Keratinocyte (primary cell): Measurements from ENCODE around the gene CFAP43. TPM values are rescaled to one million over a fixed set of nuclear protein-coding genes. Genes with fewer than 3 reads are reported as not detected.

Experiments used
- DNase-seq: peaks from one replicate; pipeline ENCODE4 v3.0.0-alpha.2; 2011; ENCODE audit warnings: low read depth, missing footprints, low spot score
- FAIRE-seq: peaks from 2 replicates; lab custom pipeline; 2011; peaks lifted over from hg19 to GRCh38; lab: Jason Lieb, UNC
- H2AFZ ChIP-seq: 2 replicates; pipeline ENCODE4 v1.6.0; 2012; ENCODE audit warnings: low read length, control low read depth, inconsistent platforms; ENCODE audit not compliant: control insufficient read depth
- H3K27ac ChIP-seq: 2 replicates; pipeline ENCODE4 v1.5.1; 2011; ENCODE audit warnings: low read length; ENCODE audit not compliant: control insufficient read depth, insufficient read depth
- H3K27me3 ChIP-seq: 3 replicates; pipeline ENCODE4 v1.6.0; 2011; ENCODE audit warnings: low read length; ENCODE audit not compliant: control insufficient read depth, insufficient read depth; ENCODE audit errors: extremely low read depth
- H3K36me3 ChIP-seq, 2 experiments: 2 replicates in 1 of 2; 3 replicates in 1 of 2; pipeline ENCODE4 v1.5.1; 2011; ENCODE audit warnings: low read length in 2 of 2, mild to moderate bottlenecking in 1 of 2; ENCODE audit not compliant: control insufficient read depth in 2 of 2, insufficient read depth in 2 of 2; ENCODE audit errors: extremely low read depth in 1 of 2
- H3K4me1 ChIP-seq: 3 replicates; pipeline ENCODE4 v1.5.1; 2011; ENCODE audit warnings: low read length; ENCODE audit not compliant: control insufficient read depth, insufficient read depth; ENCODE audit errors: extremely low read depth
- H3K4me2 ChIP-seq: 3 replicates; pipeline ENCODE4 v1.6.0; 2011; ENCODE audit warnings: low read depth, low read length; ENCODE audit not compliant: control insufficient read depth, insufficient read depth; ENCODE audit errors: extremely low read depth
- H3K4me3 ChIP-seq, 3 experiments: fragments of 200-600 bp in 1 of 3; sonication (generic) in 1 of 3; 2 replicates in 2 of 3; 3 replicates in 1 of 3; pipeline ENCODE4 v1.5.1; 2011 to 2016; ENCODE audit warnings: low read length in 3 of 3, mild to moderate bottlenecking in 3 of 3, control low read depth in 2 of 3, inconsistent platforms in 1 of 3, low read depth in 1 of 3, mixed read lengths in 1 of 3, mixed run types in 1 of 3, moderate library complexity in 1 of 3; ENCODE audit not compliant: control insufficient read depth in 2 of 3, insufficient read depth in 2 of 3; ENCODE audit errors: extremely low read depth in 1 of 3
- H3K79me2 ChIP-seq: 2 replicates; pipeline ENCODE4 v1.6.0; 2012; ENCODE audit warnings: low read length; ENCODE audit not compliant: control insufficient read depth, insufficient read depth
- H3K9ac ChIP-seq: 3 replicates; pipeline ENCODE4 v1.6.0; 2011; ENCODE audit warnings: low read length; ENCODE audit not compliant: control insufficient read depth, insufficient read depth; ENCODE audit errors: extremely low read depth
- H3K9me1 ChIP-seq: 3 replicates; pipeline ENCODE4 v1.6.0; 2011; ENCODE audit warnings: low read length; ENCODE audit not compliant: control insufficient read depth, insufficient read depth; ENCODE audit errors: extremely low read depth
- H3K9me3 ChIP-seq: 2 replicates; pipeline ENCODE4 v1.5.1; 2012; ENCODE audit warnings: low read depth, low read length; ENCODE audit not compliant: control insufficient read depth
- H4K20me1 ChIP-seq: 3 replicates; pipeline ENCODE4 v1.6.0; 2011; ENCODE audit warnings: low read length; ENCODE audit not compliant: control insufficient read depth, insufficient read depth; ENCODE audit errors: extremely low read depth
- EZH2 ChIP-seq: IDR thresholded peaks from one replicate; pipeline ENCODE4 v1.6.1; 2012; ENCODE audit warnings: inconsistent platforms, mild to moderate bottlenecking, low read length, moderate library complexity
- dilution Hi-C: fragments of 300-500 bp; cut with MboI; formaldehyde crosslinking; loops from one replicate; pipeline ENCODE4 v1.7.0; 2020; ENCODE audit warnings: low sequenced_read_pairs; ENCODE audit not compliant: extremely low pct_ligation_motif_present
- polyA plus RNA-seq, 5 experiments: library from polyadenylated mRNA; depleted of rRNA in 3 of 5; stranded (reverse) in 3 of 5; stranded (forward) in 1 of 5; unstranded in 1 of 5; fragments of >200 nt; gene quantifications; 1 replicate in 1 of 5; 2 replicates in 3 of 5; 3 replicates in 1 of 5; pipeline versions ENCODE4 v1.2.1 to v1.2.3, GENCODE V29; 2011 to 2012; ENCODE audit warnings: missing spikeins in 2 of 5, low read depth in 1 of 5, low replicate concordance in 1 of 5
- TF ChIP-seq, protein P1 (sequence below), 3 experiments: IDR thresholded peaks in 1 of 3; conservative IDR thresholded peaks in 1 of 3; optimal IDR thresholded peaks in 1 of 3; 2 replicates in 2 of 3; 3 replicates in 1 of 3; pipeline versions ENCODE3 to v1.5.1; 2011; ENCODE audit warnings: low read length in 3 of 3, mild to moderate bottlenecking in 3 of 3, moderate library complexity in 2 of 3, control low read depth in 1 of 3, inconsistent platforms in 1 of 3; ENCODE audit not compliant: insufficient read depth in 2 of 3; ENCODE audit errors: extremely low read depth in 1 of 3

The CFAP43 gene
- polyA plus RNA-seq, 1 donor (not counting 4 experiments of a cell fraction or from before 2014, with no cell fraction given): 0.25 TPM

DNA sequence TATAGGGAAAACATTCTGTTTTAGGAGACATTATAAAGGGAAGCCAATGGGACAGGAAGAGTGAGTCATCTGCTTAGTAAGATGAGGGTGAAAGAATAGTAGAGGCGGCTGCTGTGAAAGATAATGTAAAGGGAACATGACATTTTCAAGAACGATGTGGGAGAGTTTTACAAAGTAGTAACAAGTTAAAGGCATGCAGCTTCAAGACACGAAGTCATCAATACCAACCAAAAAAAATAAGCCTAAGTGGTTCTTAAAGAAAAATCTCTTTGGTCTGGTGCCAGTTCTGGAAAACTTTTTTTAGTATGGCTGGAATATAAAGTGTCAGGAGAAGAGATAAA is 28.6 kb upstream of the CFAP43 start:
- Histone ChIP-seq H3K36me3 (peaks cover 16 to 24% of the 10 kb centered on the region in 2 experiments), H3K79me2 (peaks cover 51% of the 10 kb centered on the region), H4K20me1 (no peaks in the 10 kb centered on the region), H2AFZ (no peak overlapping the region), H3K4me3 (peak overlapping the region in 1 of 3 experiments; percentile 6), H3K9ac (peak overlapping the region; percentile 65), H3K9me3 (no peaks in the 10 kb centered on the region), H3K4me1 (peaks cover 57% of the 10 kb centered on the region), H3K27ac (peak overlapping the region; percentile 88), H3K4me2 (peak overlapping the region; percentile 68), H3K27me3 (no peaks in the 10 kb centered on the region), H3K9me1 (peaks cover 3% of the 10 kb centered on the region)
- TF ChIP-seq, protein P1, sequence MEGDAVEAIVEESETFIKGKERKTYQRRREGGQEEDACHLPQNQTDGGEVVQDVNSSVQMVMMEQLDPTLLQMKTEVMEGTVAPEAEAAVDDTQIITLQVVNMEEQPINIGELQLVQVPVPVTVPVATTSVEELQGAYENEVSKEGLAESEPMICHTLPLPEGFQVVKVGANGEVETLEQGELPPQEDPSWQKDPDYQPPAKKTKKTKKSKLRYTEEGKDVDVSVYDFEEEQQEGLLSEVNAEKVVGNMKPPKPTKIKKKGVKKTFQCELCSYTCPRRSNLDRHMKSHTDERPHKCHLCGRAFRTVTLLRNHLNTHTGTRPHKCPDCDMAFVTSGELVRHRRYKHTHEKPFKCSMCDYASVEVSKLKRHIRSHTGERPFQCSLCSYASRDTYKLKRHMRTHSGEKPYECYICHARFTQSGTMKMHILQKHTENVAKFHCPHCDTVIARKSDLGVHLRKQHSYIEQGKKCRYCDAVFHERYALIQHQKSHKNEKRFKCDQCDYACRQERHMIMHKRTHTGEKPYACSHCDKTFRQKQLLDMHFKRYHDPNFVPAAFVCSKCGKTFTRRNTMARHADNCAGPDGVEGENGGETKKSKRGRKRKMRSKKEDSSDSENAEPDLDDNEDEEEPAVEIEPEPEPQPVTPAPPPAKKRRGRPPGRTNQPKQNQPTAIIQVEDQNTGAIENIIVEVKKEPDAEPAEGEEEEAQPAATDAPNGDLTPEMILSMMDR (optimal IDR thresholded peaks at IDR 0.05 in 1 of 3, IDR thresholded peaks at IDR 0.05 in 1 of 3, conservative IDR thresholded peaks at IDR 0.05 in 1 of 3; ENCODE audit: extremely low read depth in 1 of 3, insufficient read depth in 2 of 3, low read length in 3 of 3): no peak
- TF ChIP-seq EZH2: no peak
- dilution Hi-C loops: no loop called here
- DNase-seq (no peak), FAIRE-seq (peak; percentile 83)

DNA sequence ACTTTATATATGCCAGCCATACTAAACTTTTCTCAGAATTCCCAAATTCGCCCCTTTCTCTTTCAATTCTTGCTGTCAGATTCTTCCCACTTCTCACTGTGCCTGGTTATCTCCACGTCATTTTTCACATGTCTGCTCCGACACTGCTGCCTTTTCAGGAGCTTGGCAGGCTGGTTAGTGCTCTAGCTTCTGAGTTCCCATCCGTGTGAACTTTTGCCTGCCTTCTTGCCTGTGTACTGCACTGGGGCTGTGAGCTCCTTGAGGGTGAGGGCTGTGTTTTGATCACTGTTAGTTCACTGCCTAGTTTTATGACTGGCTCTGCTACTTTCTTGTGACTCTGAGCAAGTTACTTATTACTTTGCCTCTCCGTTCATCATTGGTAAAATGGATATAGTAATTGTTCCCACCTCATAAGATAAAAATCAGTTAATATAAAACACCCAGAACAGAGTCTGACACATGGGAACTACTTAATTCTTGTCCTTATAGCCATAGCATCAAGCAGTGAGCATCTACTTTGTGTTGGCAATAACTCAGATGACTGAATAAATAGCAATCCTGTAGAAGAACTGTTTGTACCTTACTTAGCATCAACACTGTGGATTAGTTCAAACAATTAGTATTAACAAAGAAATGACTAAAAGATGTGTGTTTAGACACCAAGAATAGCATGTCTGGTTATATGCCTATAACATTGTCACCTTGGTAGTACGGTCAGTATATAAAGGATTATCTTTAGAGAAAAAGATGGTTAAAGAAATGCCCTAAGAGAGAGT is 28.0 kb upstream of the CFAP43 start:
- Histone ChIP-seq H3K9me3 (no peaks in the 10 kb centered on the region), H3K36me3 (peaks cover 16 to 24% of the 10 kb centered on the region in 2 experiments), H3K4me1 (peaks cover 57% of the 10 kb centered on the region), H3K9me1 (peaks cover 3% of the 10 kb centered on the region), H3K9ac (peak overlapping the region; percentile 65), H3K4me2 (peak overlapping the region; percentile 68), H3K27ac (peak overlapping the region; percentile 88), H3K4me3 (peak overlapping the region in 2 of 3 experiments; percentile 32 to 56), H3K79me2 (peaks cover 54% of the 10 kb centered on the region), H3K27me3 (no peaks in the 10 kb centered on the region), H2AFZ (no peak overlapping the region), H4K20me1 (no peaks in the 10 kb centered on the region)
- no peak for TF ChIP-seq EZH2
- TF ChIP-seq, protein P1 (optimal IDR thresholded peaks at IDR 0.05 in 1 of 3, IDR thresholded peaks at IDR 0.05 in 1 of 3, conservative IDR thresholded peaks at IDR 0.05 in 1 of 3; ENCODE audit: extremely low read depth in 1 of 3, insufficient read depth in 2 of 3, low read length in 3 of 3): no peak
- FAIRE-seq (peak; percentile 23), DNase-seq (no peak)
- dilution Hi-C loops: no loop called here
